GM12873 (cell line): ENCODE results near the gene MYO15A.

Source experiments
- TF ChIP-seq, protein P1 (sequence below): IDR thresholded peaks from 2 replicates; pipeline ENCODE4 v1.5.1; 2012; ENCODE audit warnings: low read depth, mild to moderate bottlenecking, moderate library complexity, low read length, control low read depth; ENCODE audit not compliant: insufficient read depth; ENCODE audit errors: missing control alignments

MYO15A gene

DNA sequence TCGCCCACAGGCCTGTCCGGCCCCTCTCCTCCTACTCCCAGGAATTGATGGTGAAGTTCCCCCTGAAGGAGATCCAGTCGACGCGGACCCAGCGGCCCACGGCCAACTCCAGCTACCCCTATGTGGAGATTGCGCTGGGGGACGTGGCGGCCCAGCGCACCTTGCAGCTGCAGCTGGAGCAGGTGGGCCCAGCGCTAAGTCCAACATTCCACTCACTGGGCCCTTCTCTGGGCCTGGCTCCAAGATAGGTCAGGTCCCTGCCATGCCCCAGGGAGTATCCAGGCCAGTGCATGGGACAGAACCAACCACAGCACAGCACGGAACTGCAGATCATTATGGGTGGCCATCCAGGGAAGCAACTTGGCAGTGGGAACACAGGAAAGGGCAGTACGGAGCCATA is 65.2 kb downstream of the MYO15A start:
- TF ChIP-seq, protein P1, sequence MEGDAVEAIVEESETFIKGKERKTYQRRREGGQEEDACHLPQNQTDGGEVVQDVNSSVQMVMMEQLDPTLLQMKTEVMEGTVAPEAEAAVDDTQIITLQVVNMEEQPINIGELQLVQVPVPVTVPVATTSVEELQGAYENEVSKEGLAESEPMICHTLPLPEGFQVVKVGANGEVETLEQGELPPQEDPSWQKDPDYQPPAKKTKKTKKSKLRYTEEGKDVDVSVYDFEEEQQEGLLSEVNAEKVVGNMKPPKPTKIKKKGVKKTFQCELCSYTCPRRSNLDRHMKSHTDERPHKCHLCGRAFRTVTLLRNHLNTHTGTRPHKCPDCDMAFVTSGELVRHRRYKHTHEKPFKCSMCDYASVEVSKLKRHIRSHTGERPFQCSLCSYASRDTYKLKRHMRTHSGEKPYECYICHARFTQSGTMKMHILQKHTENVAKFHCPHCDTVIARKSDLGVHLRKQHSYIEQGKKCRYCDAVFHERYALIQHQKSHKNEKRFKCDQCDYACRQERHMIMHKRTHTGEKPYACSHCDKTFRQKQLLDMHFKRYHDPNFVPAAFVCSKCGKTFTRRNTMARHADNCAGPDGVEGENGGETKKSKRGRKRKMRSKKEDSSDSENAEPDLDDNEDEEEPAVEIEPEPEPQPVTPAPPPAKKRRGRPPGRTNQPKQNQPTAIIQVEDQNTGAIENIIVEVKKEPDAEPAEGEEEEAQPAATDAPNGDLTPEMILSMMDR, result no peak

DNA sequence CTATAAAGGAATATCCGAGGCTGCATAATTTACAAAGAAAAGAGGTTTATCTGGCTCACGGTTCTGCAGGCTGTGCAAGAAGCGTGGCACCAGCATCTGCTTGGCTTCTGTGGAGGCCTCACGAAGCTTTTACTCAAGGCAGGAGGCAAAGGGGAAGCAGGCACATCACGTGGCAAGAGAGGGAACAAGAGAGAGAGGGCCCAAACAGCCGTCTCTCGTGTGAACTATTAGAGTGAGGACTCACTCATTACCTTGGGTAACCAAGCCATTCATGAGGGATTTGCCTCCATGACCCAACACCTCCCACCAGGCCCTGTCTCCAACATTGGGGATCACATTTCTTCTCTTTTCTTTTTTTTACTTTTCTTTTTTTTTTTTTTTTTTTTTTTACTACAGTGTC is 67.6 kb downstream of the MYO15A start:
- TF ChIP-seq, protein P1, result no peak

DNA sequence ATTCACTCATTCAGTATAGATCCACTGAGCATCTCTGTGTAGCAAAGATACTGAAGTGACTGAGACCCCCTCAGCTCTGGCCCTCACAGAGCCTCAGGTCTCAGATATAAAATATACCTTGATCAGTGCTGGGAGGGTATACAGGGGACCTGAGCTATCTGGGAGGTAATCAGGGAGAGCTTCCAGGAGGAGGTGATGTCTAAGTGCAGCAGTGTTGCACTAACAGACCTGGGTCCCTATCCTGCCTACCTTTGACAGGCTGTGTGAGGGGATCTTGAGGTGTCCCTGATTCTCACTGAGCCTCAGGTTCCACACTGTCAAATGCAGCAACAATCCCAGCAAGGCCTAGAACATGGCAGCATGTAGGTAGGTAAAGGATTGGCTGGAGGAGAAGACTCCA is 68.6 kb downstream of the MYO15A start:
- TF ChIP-seq, protein P1, result no peak

DNA sequence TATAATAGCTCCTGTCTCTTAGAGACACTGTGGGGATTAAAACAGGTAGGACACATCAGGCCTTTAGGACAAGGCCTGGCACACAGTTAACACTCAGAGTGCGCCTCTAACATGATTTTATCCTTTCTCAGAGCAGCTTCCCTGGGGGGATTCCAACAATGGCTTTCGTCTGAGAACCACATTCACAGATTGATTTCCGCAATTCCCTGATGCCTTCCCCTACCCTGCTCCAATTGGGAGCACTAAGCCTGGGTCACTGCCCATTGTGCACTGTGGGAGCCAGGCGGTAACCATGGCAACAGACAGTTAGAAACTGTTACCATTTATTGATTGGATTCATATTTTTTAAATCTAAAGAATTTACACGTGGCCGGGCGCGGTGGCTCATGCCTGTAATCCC is 69.2 kb downstream of the MYO15A start:
- TF ChIP-seq, protein P1, result no peak

DNA sequence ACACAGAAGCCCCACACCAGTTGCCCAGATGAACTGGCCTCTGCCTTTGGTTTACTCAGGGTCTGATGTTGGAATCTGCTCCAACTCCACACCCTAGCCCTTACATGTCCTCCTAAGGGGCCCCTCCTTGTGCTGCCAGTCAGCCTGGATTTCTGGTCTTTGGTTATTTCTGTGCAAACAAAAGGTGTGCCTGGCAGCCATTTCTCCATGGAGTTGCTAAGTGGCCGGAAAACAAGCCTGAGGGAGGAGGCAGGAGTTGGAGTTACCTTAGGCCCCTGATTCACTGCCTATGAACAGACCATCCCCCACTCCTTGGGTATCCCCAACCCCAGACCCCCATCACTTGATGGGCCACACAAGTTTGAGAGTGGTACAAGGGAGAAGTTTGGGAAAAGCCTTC is 70.6 kb downstream of the MYO15A start:
- TF ChIP-seq, protein P1, result no peak

GRCh38 chr17:18179804-18180203 is 71.2 kb downstream of the MYO15A start:
- TF ChIP-seq, protein P1, result no peak

GRCh38 chr17:18181358-18181757 is 72.8 kb downstream of the MYO15A start:
- TF ChIP-seq, protein P1, result no peak
